Amniotic epithelial cell (primary cell): ENCODE measurements around the gene USP47.
A peak's percentile ranks its signal among the peaks of the same experiment; 100 is the strongest.

Experiments
- DNase-seq: peaks from one replicate; pipeline ENCODE4 v3.0.0-alpha.2; 2010; ENCODE audit warnings: low read depth

Gene USP47

GRCh38 chr11:12001186-12001585, 159.4 kb downstream of the USP47 start:
- DNase-seq, result no peak

- DNase-seq, result no peak
These were observed 161.6 kb downstream of the USP47 start for GRCh38 chr11:12003336-12003735.

GRCh38 chr11:12003815-12004214, 162.0 kb downstream of the USP47 start:
- no peak for DNase-seq

- no peak for DNase-seq
These were observed 163.3 kb downstream of the USP47 start for GRCh38 chr11:12005061-12005460.

GRCh38 chr11:12005476-12005875, 163.7 kb downstream of the USP47 start:
- peak; percentile 43 for DNase-seq

- no peak for DNase-seq
These were observed 164.9 kb downstream of the USP47 start for GRCh38 chr11:12006552-12007229.

GRCh38 chr11:12007230-12007593, 165.4 kb downstream of the USP47 start:
- DNase-seq, result no peak

- no peak for DNase-seq
These were observed 166.3 kb downstream of the USP47 start, which contains the start of gene DKK3 for GRCh38 chr11:12007769-12008737. TSS of gene DKK3 (minus strand) at chr11:12008626. CDS start at chr11:12008582, 44 bp downstream.
